Stomach (tissue), 9 donors: ENCODE data around the gene CD59. TPM values are rescaled to one million over a fixed set of nuclear protein-coding genes. Genes with fewer than 3 reads are reported as not detected.

Source experiments
- DNase-seq, 2 donors: peaks; one replicate each; pipeline versions ENCODE4 v3.0.0 to v3.0.0-alpha.2; 2013 to 2019
- H3K27ac ChIP-seq, 5 donors: fragments of 200-600 bp in 4 of 5; sonication (generic) in 4 of 5; one replicate each; pipeline ENCODE4 v1.5.1; 2013 to 2019; ENCODE audit warnings: mild to moderate bottlenecking in 1 of 5, moderate library complexity in 1 of 5
- H3K27me3 ChIP-seq, 3 donors: fragments of 200-600 bp; sonication (generic); one replicate each; pipeline ENCODE4 v1.5.1; 2017 to 2019; ENCODE audit warnings: mixed run types in 1 of 3
- H3K36me3 ChIP-seq, 4 donors: fragments of 200-600 bp; sonication (generic); 1 replicate in 3 of 4; 2 replicates in 1 of 4; pipeline ENCODE4 v1.5.1; 2016 to 2019
- H3K4me1 ChIP-seq, 4 donors: fragments of 200-600 bp; sonication (generic); one replicate each; pipeline ENCODE4 v1.5.1; 2016 to 2019
- H3K4me3 ChIP-seq, 4 donors: fragments of 200-600 bp; sonication (generic) in 3 of 4; one replicate each; pipeline ENCODE4 v1.5.1; 2016 to 2019; ENCODE audit warnings: mild to moderate bottlenecking in 1 of 4
- H3K9me3 ChIP-seq, 4 donors: fragments of 200-600 bp; sonication (generic); one replicate each; pipeline ENCODE4 v1.5.1; 2016 to 2019
- CTCF ChIP-seq, 7 experiments: fragments of 450-650 bp in 4 of 7; fragments of 200-600 bp in 3 of 7; sonication (generic) in 3 of 7; IDR thresholded peaks; one replicate each; pipeline ENCODE4 v1.5.1; 2016 to 2019; ENCODE audit warnings: antibody characterized with exemption in 7 of 7, control low read depth in 2 of 7, mild to moderate bottlenecking in 1 of 7
- EP300 ChIP-seq: sonication (generic); formaldehyde crosslinking; IDR thresholded peaks from one replicate; pipeline ENCODE4 v1.6.1; 2017; ENCODE audit warnings: antibody characterized with exemption
- POLR2A ChIP-seq, 4 donors: fragments of 450-650 bp; IDR thresholded peaks; one replicate each; pipeline ENCODE4 v1.6.1; 2016; ENCODE audit warnings: antibody characterized with exemption in 4 of 4, control low read depth in 2 of 4, mild to moderate bottlenecking in 1 of 4, moderate library complexity in 1 of 4
- POLR2AphosphoS5 ChIP-seq, 3 donors: sonication (generic); formaldehyde crosslinking; IDR thresholded peaks; one replicate each; pipeline ENCODE4 v1.6.1; 2016; ENCODE audit warnings: antibody characterized with exemption in 3 of 3
- WGBS, 5 donors: extraction: QIAGEN DNeasy Blood & Tissue Kit in 3 of 5; methylation state at CpG; one replicate each; pipeline versions ENCODE4 v1.1.5 to v1.1.7; 2013 to 2018; 5-methylcytosine and 5-hydroxymethylcytosine counted together
- intact Hi-C: fragments of 100-400 bp; cut with DNase I; formaldehyde crosslinking; loops from one replicate; pipeline ENCODE4 v1.15.1; 2023; ENCODE audit warnings: low total_unique reads
- polyA plus RNA-seq, 3 donors: library from polyadenylated mRNA; stranded (reverse); fragments of 200-250 nt; gene quantifications; one replicate each; pipeline ENCODE4 v1.2.3, GENCODE V29; 2013
- total RNA-seq, 5 donors: library from RNA; depleted of rRNA; stranded (reverse); fragments of >200 nt; gene quantifications; one replicate each; pipeline versions ENCODE4 v1.1.0 to v1.2.3, GENCODE V29; 2014 to 2016
- donor health status: healthy with polysubstance abuse.
- donor health status: Bipolar disorder and iron deficiency.
- donor health status: healthy.

The CD59 gene
- total and polyA plus RNA-seq, 8 donors, result 6.4 to 225 (median 138) TPM

- intact Hi-C loops, result loop anchor here (10.0 kb wide), 1 partner anchor 663 kb away; the partner anchor contains the start of gene CAT
These were observed 36.1 kb upstream of the CD59 start for GRCh38 chr11:33772300-33772699.

GRCh38 chr11:33770236-33770635, 34.0 kb upstream of the CD59 start:
- intact Hi-C loops, result loop anchor here (10.0 kb wide), 1 partner anchor 665 kb away; the partner anchor contains the start of gene CAT
- H3K27ac ChIP-seq, result no peak overlapping the region
- WGBS, 5 donors, result 55 to 78% (median 59%) methylated on average over 2 of the region's 2 CpGs

More at GRCh38 chr11:33772300-33772699, 36.1 kb upstream of the CD59 start:
- TF ChIP-seq POLR2AphosphoS5 (IDR thresholded peaks at IDR 0.05) (no peak), POLR2A (IDR thresholded peaks at IDR 0.05) (no peak), CTCF (IDR thresholded peaks at IDR 0.05) (no peak), EP300 (no peak)
- Histone ChIP-seq H3K4me1 (peaks cover 18 to 53% (median 38%) of the 10 kb centered on the region in 4 donors), H3K36me3 (peaks cover 7 to 32% (median 30%) of the 10 kb centered on the region in 4 donors), H3K9me3 (no peaks in the 10 kb centered on the region), H3K27ac (no peak overlapping the region), H3K27me3 (peaks cover 0 to 5% (median 0%) of the 10 kb centered on the region in 3 donors), H3K4me3 (no peak overlapping the region)
- peak in 1 of 2 donors; percentile 6 for DNase-seq
- 75 to 90% (median 83%) methylated on average over 4 of the region's 4 CpGs for WGBS, 5 donors

GRCh38 chr11:33769542-33769941, 33.3 kb upstream of the CD59 start:
- Histone ChIP-seq H3K27ac (no peak overlapping the region), H3K4me1 (peaks cover 12 to 44% (median 25%) of the 10 kb centered on the region in 4 donors), H3K4me3 (no peak overlapping the region), H3K36me3 (peaks cover 17 to 60% (median 58%) of the 10 kb centered on the region in 4 donors), H3K9me3 (no peaks in the 10 kb centered on the region), H3K27me3 (no peaks in the 10 kb centered on the region)
- TF ChIP-seq POLR2AphosphoS5 (IDR thresholded peaks at IDR 0.05), result no peak
- no peak for TF ChIP-seq CTCF (IDR thresholded peaks at IDR 0.05)
- 88 to 95% (median 91%) methylated on average over 4 of the region's 4 CpGs for WGBS, 5 donors
- no peak for DNase-seq
- intact Hi-C loops, result no loop called here

More at GRCh38 chr11:33770236-33770635, 34.0 kb upstream of the CD59 start:
- Histone ChIP-seq H3K9me3 (no peaks in the 10 kb centered on the region), H3K4me1 (peaks cover 17 to 50% (median 31%) of the 10 kb centered on the region in 4 donors), H3K36me3 (peaks cover 14 to 53% (median 51%) of the 10 kb centered on the region in 4 donors), H3K4me3 (no peak overlapping the region), H3K27me3 (no peaks in the 10 kb centered on the region)
- DNase-seq, result no peak
- TF ChIP-seq CTCF (IDR thresholded peaks at IDR 0.05) (no peak), EP300 (no peak), POLR2A (IDR thresholded peaks at IDR 0.05) (no peak), POLR2AphosphoS5 (IDR thresholded peaks at IDR 0.05) (no peak)

- 71 to 91% (median 80%) methylated on average over 4 of the region's 4 CpGs for WGBS, 5 donors
- peaks cover under 1 to 35% (median 15%) of the 10 kb centered on the region in 4 donors for H3K4me1 ChIP-seq
- H3K9me3 ChIP-seq, result no peaks in the 10 kb centered on the region
- intact Hi-C loops, result no loop called here
- no peak overlapping the region for H3K27ac ChIP-seq
- no peaks in the 10 kb centered on the region for H3K27me3 ChIP-seq
- no peak for DNase-seq
- peaks cover 25 to 79% (median 77%) of the 10 kb centered on the region in 4 donors for H3K36me3 ChIP-seq
- TF ChIP-seq POLR2AphosphoS5 (IDR thresholded peaks at IDR 0.05) (no peak), POLR2A (IDR thresholded peaks at IDR 0.05) (no peak)
- no peak overlapping the region for H3K4me3 ChIP-seq
These were observed 31.4 kb upstream of the CD59 start for GRCh38 chr11:33767624-33768023.

DNA sequence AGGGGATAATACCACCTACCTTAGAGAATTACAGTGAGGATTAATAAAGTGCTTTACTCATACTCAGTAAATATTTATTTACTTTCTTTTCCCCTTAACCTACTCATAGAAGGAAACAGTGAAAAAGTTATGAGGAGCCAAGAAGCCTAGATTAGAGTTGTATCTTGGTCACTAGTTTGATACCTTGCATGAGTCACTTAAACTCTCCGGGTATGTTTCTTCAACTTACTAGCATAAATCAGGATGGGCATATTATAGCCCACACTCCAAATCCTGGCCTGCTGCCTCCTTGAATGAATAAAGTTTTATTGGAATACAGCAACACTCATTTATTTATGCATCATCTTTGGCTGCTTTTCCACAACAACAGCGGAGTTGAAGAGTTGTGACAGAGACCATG, 29.9 kb upstream of the CD59 start:
- H3K27ac ChIP-seq, result no peak overlapping the region
- DNase-seq, result no peak
- intact Hi-C loops, result no loop called here
- H3K4me3 ChIP-seq, result no peak overlapping the region
- peaks cover 25 to 87% (median 81%) of the 10 kb centered on the region in 4 donors for H3K36me3 ChIP-seq
- H3K27me3 ChIP-seq, result no peaks in the 10 kb centered on the region
- peaks cover 0 to 19% (median 6%) of the 10 kb centered on the region in 4 donors for H3K4me1 ChIP-seq
- no peaks in the 10 kb centered on the region for H3K9me3 ChIP-seq
- 60 to 87% (median 74%) methylated on average over 2 of the region's 2 CpGs for WGBS, 5 donors
- TF ChIP-seq EP300 (no peak), CTCF (IDR thresholded peaks at IDR 0.05) (no peak), POLR2A (IDR thresholded peaks at IDR 0.05) (no peak), POLR2AphosphoS5 (IDR thresholded peaks at IDR 0.05) (no peak)
